NCI-H1417 treated with DMSO at 0.1 percent for 48 hours (cell line): ENCODE results near the gene GRIK1.

Experiments
- DNase-seq: peaks from one replicate; lab custom pipeline; 2025; lab: John Stamatoyannopoulos, UW

The GRIK1 gene

DNA sequence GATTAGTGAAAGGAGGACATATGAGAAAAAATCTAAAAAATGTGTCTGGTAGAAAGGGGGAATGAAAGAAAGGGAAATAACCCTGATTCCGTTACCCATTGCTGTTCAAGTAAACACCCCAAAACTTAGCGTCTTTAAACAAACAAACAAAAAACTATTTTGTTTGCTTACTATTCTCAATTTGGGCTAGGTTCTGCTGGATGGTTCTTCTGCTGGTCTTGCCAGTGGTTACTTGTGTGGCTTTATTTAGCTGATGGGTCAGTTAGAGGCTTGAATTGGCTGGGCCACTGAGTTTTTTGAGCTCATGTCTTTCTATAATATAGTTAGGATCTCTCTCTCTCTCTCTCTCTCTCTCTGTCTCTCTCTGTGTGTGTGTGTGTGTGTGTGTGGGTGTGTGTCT, 112.1 kb downstream of the GRIK1 start:
- no peak for DNase-seq

DNA sequence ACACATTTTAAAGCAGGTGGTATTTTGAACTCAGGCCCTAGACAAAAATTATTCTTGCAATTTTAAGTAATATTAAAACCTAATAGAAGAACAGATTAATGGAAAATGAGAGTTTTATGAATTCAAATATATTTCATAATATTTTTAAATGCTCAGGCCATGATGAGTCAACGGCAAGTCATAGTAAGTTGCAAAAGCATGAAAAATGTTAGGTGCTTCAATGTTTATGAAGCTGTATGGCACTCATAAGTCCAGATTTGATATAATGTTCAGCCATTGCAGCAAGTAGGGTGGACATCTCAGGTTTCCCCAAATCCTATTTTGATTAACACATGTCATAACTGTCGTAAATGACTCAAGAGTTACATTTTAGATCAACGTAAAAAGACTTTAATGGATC, 112.6 kb downstream of the GRIK1 start:
- DNase-seq: no peak

DNA sequence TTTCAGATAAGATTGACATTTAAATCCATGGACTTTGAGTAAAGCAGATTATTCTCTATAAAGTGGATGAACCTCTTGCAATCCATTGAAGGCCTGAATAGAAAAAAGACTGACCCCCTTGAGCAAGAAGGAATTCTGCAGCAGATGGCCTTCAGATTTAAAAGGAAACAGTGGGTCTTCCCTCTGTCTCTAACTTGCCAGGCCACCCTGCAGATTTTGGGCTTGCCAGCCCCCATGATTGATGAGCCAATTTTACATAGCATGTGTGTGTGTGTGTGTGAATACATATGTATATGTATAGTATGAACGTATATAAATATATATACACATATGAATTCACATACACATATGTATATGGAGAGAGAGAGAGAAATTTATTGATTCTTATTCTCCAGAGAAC, 113.4 kb downstream of the GRIK1 start:
- DNase-seq: no peak

DNA sequence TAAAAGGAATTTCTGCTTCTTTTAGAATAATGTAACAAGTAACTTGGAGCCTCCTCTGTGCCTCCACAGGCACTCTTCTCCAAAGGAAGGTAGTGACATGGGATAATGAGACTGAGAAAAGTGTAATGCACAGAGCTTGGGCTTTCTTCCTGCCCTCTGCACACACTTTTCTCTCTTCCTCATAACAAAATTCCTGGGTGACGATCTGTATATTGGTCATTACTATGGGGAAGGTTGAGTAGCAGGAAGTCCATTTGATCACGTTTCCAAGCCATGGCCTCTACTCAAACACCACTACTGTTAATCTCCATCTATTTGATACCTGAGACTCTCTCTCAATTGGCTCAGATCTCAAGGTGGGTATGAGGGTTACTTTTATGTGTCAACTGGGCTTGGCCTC, 113.9 kb downstream of the GRIK1 start:
- no peak for DNase-seq

DNA sequence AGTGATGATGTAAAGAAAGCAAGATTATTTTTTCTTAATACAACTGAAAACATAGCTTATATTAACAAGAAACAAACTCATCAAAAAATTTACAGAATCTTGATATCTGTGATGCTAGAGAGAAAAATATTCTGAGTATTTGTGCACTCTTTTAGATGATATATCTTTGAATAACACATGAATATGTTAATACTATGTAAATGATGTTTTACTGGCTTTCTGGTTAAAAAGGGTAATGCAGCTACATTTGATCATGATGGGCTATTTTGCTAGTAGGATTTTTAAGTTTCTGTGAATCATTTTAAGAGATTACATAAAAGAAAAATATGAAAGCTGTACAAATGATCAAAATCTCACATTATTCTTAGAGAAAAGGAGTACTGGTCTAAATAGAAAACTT, 114.5 kb downstream of the GRIK1 start:
- no peak for DNase-seq

DNA sequence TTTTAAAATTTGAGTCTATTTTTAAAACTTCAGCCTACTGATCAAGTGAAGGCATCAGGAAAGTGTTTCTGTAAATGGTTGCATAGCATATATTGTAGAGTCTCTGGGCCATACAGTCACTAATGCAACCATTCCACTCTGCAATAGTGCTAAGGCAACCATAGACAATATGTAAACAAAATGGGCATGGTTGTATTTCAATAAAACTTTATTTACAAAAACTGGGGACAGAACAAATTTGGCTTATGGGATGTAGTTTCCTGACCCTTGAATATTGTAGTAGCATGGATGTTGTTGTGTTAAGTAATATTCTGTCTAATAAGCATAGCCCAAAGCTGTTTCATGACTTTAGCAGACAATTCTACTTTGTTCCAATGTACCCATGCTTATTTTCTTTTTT, 117.7 kb downstream of the GRIK1 start:
- DNase-seq: no peak

DNA sequence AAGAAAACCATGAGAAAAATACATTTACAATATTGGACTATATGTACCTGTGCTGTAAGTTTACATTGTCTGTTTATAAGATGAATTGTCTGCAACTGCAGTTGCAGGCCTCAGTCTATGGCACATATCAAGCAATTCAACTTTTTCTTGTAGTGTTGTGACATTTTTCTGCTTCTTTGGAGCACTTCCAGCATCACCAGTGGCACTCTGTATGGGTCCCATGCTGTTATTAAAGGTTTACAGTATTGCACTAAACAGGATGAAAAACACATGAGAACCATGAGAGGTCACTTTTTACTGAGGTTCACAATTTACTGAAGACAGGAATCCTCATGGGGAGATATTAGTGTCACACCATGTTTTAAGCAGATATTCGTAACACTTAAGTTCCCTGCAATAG, 118.6 kb downstream of the GRIK1 start:
- DNase-seq: no peak

DNA sequence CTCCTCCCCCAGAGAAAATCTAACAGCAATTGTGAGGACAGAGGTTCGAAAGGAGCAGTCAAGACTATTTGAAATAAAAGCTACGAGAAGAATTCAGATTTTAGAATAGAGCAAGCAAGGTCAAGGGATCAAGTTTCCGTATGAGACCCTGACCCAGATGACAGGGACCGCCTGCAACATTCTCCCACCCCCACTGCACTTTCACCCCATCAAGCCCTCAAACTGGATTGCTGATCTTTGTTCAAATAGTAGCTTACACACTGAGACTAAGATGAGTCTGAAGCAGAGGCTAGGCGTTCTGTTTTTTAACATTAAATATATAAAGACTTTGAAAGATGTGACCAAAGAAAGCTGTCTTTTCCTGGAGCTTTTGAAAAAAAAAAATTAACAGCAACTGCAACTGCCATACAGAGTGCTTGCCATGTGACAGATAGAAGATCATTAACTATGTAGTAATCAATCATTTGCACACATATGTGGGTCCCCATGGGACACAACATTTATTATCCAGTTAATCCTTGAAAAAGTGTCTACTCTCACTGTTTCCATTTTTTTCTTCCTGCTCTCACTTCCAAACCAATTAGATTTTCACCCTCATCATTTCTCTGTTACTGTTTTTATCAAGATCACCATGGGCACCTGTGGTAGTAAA, 120.0 kb downstream of the GRIK1 start:
- DNase-seq: no peak

DNA sequence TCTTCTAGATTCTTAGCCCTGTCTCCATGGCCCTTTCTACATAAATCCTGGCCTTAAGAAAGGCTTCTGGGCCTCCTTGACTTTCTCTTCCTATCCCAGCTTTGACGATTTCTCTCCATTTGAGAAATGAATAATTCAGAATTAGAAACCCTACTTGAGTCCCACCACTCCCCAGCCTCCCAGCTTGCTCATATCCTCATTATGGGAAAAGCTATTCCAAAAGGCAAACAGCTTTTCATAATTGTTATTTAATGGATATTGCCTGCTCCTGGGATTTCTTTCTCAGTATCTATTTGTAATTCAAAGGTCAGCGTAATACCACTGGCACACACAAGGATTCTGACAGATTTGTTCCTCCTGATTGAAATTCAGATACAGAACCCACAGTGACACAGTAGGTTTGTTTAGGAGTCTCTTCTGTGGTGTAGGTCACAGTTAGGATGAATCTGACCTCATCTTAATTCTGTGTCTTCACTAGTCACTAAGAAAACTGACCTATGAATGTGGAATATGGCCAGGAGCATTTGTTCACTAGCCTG, 121.3 kb downstream of the GRIK1 start:
- DNase-seq: no peak

DNA sequence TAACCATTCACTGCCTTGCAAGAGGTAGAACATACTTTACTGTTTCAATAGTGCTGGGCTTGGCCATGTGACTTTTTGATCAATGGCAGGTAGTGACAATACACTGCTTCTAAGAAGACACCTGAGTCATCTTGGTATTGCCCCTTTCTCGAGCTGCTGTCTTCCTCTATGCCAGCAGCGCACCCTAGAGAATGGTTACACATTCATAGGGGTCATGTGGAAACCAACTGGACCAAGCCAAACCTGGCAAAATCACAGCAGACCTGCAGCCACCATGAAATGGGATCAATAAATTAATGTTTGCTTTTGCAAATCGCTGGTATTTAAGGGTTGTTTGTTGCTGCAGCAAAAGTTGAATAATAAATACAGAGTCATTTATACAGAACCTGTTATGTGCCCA, 122.3 kb downstream of the GRIK1 start:
- DNase-seq: no peak

DNA sequence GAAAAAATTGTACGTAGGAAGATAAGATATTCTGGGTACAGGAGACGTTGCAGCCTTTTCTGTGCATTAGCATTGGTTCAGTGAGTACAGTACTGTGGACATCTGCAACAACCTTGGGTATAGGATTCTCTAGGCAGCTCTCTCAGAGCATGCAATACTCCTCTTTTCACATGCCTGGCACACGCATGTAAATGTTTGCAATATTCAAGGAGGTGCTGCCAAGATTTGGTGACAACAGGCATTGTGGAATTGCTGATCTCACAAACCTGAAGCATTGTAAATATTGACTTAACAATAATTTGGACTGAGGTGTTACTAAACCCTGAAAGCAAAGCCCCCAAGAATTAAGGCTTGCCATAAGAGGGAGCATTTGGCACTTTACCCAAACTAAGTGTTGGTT, 126.8 kb downstream of the GRIK1 start:
- no peak for DNase-seq

DNA sequence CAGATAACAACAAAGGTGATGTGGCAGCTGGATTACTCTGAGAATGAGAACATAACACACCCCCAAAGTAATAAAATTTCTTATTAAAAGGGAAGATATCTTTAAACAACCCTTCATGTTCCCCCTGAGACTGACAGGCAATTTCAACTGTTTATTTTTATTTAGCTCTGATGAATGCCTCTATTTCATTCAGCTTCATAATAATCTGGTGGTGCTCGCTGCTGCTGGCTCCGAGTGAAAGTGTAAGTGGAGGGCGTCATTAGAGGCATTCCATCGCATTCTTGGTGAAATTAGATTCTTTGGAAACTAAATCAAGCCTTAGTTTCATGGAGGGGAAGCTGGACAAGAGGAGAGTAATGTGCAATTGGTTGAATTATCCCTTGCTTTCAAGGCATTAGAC, 128.9 kb downstream of the GRIK1 start:
- DNase-seq: no peak

DNA sequence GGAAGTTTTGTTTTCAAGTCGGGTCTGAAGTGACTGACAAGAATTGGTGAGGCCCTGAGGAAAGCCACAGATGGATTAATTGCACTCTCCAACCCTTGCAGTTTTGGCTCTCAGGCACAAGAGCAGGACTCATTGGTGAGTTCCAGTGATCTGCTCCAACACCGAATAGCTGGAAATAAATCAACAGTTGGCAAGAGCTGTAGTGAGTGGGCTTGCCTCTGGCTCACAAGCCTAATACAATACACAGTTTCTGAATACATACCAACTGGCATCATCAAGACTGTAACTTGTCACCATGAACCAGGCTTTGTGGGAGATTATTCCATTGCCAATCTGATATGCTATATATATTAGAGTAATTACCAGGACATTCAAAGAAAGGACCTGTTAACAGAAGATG, 131.6 kb downstream of the GRIK1 start:
- DNase-seq: no peak

DNA sequence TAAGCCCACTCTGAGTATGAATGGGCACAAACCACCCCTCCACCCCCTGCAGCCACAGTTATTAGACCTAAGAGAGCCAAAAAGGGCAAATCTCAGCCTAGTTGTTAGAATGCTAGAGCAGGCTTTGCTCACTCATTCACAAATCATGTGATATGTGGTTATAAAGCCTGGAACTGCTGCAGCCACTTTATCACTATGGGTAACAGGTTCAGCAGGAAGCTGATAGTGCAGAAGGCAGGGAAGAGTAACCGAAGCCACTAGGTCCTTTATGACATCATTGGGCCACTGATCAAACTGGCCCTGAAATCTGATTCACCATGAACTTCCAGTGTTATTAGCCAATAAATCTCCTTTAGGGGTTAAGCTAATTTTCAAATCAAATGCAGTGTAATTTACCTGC, 134.7 kb downstream of the GRIK1 start:
- no peak for DNase-seq

DNA sequence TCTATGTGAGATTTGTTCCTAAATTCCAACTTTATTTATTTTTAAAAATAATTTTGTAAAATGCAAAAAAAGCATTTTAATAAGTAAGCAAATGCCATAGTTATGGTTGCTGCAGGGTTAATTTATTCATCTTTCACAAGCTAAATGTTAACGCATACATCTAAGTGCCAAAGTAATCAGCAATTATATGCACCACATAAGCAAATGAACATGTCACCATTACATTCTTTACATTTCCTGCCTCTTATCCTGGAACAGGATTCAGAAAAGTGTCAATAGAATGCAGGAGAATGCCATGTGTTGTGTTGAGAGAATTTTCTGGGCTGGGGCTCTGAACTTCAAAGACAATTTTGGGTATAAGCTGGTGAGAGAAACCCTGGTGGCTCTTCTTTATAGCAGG, 136.6 kb downstream of the GRIK1 start:
- DNase-seq: no peak

DNA sequence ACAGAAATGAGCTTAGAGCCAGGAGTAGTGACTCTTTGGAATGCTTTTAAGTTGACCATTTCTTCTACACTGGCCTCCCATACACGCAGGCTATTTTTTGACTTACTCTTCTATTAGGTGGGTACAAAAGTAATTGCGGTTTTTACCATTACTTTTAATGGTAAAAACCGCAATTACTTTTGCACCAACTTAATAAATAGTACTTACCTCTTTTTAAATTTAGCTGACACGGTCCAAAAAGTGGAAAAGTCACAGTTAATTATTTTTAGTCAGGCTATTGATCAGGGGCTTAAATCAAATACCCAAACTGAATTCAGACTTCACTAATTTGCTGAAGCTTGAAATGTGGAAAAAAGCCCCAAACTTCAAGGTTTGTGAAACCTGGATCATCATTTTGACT, 138.7 kb downstream of the GRIK1 start:
- no peak for DNase-seq

DNA sequence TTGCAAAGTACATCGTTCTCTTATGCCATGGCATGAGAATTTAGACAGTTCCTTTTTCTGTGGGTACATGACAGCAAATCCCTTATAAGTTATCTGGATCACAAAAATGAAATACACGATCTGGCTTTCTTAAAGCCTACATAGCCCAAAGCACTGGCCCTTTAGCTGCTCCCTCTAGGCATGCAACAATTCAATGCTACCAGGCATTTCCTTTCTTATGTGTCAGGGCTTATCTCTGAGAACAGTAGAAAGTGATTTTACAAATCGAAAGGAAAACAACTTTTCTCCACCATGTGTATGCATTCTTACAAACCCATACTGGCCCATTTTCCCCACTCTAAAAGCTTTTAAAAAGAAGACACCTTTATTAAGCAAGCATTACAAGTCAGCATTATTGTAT, 139.7 kb downstream of the GRIK1 start:
- no peak for DNase-seq

DNA sequence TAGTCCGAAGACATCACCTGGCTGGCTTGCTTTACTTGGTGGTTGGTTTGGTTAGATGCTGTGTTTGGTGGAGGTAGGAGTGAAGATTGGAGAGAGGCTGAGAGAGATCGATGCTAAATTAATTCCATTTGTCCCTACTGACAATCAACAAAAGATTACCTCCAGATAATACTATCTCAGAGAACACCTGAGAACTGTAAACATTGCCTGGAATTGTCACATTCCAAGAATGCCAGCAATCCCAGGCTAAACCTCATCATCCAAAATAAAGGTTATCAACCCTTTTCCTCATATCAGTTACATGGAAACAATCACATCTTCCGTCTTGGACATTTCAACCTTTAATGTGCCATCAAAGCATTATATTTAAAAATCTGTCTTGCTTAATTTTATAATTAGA, 141.0 kb downstream of the GRIK1 start:
- no peak for DNase-seq

DNA sequence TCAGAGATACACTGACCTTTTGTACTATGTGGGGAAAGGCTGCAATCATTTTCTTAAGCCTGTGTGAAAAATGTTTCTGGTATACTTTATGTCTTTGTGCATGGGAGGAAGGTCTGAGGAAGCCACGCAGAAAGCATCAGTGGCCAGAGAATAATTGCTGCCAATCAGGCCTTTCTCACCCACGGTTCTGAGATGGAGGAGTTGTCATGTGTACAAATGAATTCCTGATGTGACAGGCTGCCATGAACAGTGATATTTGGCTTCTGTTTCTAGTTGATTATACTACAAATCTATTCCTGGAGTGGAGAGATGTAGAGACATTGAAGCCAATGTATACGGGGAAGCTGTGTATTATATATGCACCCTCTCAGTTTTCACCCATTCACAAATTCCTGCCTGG, 142.6 kb downstream of the GRIK1 start:
- no peak for DNase-seq

DNA sequence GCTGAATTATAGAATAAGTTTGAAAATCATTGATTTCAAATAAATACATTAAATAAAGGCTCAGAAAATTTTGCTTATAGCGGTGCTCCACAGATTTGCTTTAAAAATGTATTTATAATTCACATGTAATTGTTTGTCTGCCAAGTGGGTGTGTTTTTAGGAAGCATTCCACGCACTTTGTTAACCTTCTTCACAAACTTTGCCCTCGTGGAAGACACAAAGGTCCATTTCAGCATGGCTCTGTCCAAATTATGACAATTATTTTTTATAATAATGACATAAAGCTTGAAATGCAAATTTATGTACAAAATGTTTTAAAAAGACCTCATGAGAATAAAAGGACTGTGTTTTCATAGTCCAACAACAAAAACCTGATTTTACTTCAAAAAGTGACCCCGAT, 146.1 kb downstream of the GRIK1 start:
- no peak for DNase-seq

DNA sequence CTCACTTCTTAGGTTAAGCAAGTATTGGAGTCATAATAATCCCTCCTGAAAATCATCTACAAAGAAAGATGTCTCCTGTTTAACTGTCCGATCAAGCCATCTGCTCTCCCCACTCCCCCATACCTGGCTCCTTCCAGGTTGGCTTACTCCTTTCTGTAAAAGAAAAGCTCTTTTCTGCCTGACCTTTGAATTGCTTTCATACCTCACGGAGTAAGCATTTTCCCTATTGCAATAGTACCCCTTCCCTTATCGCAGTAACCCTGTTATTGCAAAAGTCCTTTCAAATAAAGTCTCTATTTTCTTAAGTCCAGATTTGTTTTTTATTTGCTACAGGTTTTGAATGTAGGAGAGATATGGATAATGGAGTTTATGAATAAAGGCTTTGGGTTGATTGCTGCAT, 150.4 kb downstream of the GRIK1 start:
- no peak for DNase-seq

DNA sequence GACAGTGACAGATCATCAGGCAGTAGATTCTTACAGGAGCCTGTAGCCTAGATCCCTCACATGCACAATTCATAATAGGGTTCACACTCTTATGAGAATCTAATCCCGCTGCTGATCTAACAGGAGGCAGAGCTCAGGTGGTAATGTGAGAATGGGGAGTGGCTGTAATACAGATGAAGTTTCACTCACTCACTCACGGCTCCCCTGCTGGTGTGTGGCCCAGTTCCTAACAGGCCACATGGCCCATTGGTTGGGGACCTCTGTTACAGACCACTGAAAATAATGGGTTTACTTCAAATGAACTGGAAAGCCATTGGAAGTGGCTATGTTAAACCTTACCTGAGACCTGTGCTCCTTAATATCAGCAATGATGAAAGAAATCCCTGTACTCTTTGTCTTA, 151.0 kb downstream of the GRIK1 start:
- no peak for DNase-seq

DNA sequence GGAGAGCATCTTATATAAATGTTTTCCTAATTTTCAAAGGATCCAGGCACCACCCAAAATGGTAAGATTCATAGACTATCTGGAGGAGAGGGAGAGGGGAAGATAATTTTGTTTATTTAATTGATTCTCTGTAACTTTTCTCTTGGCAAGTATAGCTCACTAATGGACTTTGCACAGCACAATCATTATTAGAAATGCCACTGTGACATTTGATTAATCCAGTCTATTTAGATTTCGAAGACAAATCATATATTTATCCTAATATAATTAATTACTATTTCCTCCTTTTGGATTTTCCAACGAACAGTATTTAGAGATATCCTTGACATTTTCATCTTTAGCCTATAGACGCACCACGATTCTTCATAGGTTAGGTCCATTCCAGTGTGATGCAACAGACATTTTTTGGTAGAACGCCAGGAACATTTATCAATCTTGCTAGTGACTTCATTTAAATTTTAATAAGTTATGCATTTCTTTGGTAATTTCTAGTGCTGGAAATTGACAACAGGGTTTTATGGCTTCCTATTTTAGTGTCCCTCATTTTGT, 152.4 kb downstream of the GRIK1 start:
- DNase-seq: no peak
